GM12878 (cell line): ENCODE data around the gene CLEC16A. TPM values are rescaled to one million over a fixed set of nuclear protein-coding genes. Genes with fewer than 3 reads are reported as not detected.

Experiments used
- ATAC-seq: fragments of 200-7000 bp; cut with Tn5 transposase; 3 replicates; pipeline ENCODE4 v1.9.1; 2020; ENCODE audit warnings: mild to moderate bottlenecking, moderate library complexity
- BruUV-seq: library from RNA; stranded (reverse); fragments of 400-500 nt; replicated peaks from 2 replicates; lab custom pipeline; 2021; lab: Mats Ljungman, UMichigan
- CTCF ChIA-PET: fragments of 300-600 bp; sonication (Branson Sonifier 250); formaldehyde crosslinking; extraction: SDS; loops from one replicate; lab custom pipeline; 2021; ENCODE audit warnings: inconsistent platforms; lab: Yijun Ruan, JAX
- POLR2A ChIA-PET: fragments of 350-600 bp; formaldehyde crosslinking; extraction: SDS; loops from one replicate; lab custom pipeline; 2021; ENCODE audit warnings: inconsistent platforms; lab: Charles Lee
- RAD21 ChIA-PET: fragments of 300-600 bp; sonication (Branson Sonifier 250); formaldehyde crosslinking; loops from one replicate; lab custom pipeline; 2023; ENCODE audit warnings: antibody characterized with exemption; ENCODE audit not compliant: unreplicated experiment; lab: Charles Lee
- SMC1A ChIA-PET: fragments of 300-600 bp; sonication (Branson Sonifier 250); formaldehyde crosslinking; loops from one replicate; lab custom pipeline; 2023; ENCODE audit not compliant: unreplicated experiment, uncharacterized antibody; lab: Charles Lee
- DNase-seq: peaks from one replicate; pipeline ENCODE4 v3.0.0-alpha.2; 2011; ENCODE audit warnings: low read depth, low spot score
- FAIRE-seq: peaks from 3 replicates; lab custom pipeline; 2011; peaks lifted over from hg19 to GRCh38; lab: Jason Lieb, UNC
- H2AFZ ChIP-seq: 2 replicates; pipeline ENCODE4 v1.6.0; 2011; ENCODE audit warnings: low read depth, low read length, control low read depth; ENCODE audit not compliant: control insufficient read depth
- H3K27ac ChIP-seq: 2 replicates; pipeline ENCODE4 v1.5.1; 2011; ENCODE audit warnings: control low read depth; ENCODE audit not compliant: control insufficient read depth, insufficient read depth
- H3K27me3 ChIP-seq, 2 experiments: replicated peaks in 1 of 2; 2 replicates each; pipeline versions ENCODE4 v1.6.0 to v1.6.1; 2011; ENCODE audit warnings: low read length in 1 of 2; ENCODE audit not compliant: control insufficient read depth in 2 of 2, insufficient read depth in 2 of 2
- H3K36me3 ChIP-seq, 2 experiments: 2 replicates each; pipeline ENCODE4 v1.5.1; 2011; ENCODE audit warnings: low read length in 1 of 2; ENCODE audit not compliant: control insufficient read depth in 2 of 2, insufficient read depth in 2 of 2
- H3K4me1 ChIP-seq: 2 replicates; pipeline ENCODE4 v1.6.1; 2011; ENCODE audit warnings: mild to moderate bottlenecking, low read length, moderate library complexity, mixed read lengths; ENCODE audit not compliant: control insufficient read depth, insufficient read depth
- H3K4me2 ChIP-seq: 2 replicates; pipeline ENCODE4 v1.6.0; 2011; ENCODE audit warnings: control low read depth; ENCODE audit not compliant: control insufficient read depth, insufficient read depth
- H3K4me3 ChIP-seq: fragments of 200-600 bp; sonication (generic); 2 replicates; pipeline ENCODE4 v1.5.1; 2016
- H3K79me2 ChIP-seq: 2 replicates; pipeline ENCODE4 v1.6.0; 2011; ENCODE audit warnings: low read length; ENCODE audit not compliant: control insufficient read depth, insufficient read depth
- H3K9ac ChIP-seq: 2 replicates; pipeline ENCODE4 v1.8.0; 2011; ENCODE audit warnings: low read length, control low read depth, mixed read lengths; ENCODE audit not compliant: control insufficient read depth, insufficient read depth
- H3K9me3 ChIP-seq: replicated peaks from 3 replicates; pipeline ENCODE4 v1.5.1; 2011; ENCODE audit warnings: mild to moderate bottlenecking, low read length; ENCODE audit not compliant: control insufficient read depth, insufficient read depth
- H4K20me1 ChIP-seq: 2 replicates; pipeline ENCODE4 v1.6.0; 2011; ENCODE audit not compliant: control insufficient read depth, insufficient read depth
- CTCF ChIP-seq, 3 experiments: IDR thresholded peaks in 2 of 3; conservative IDR thresholded peaks in 1 of 3; 2 replicates each; pipeline ENCODE4 v1.5.1; 2011; ENCODE audit warnings: low read depth in 3 of 3, low read length in 3 of 3, mild to moderate bottlenecking in 3 of 3, control low read depth in 2 of 3, moderate library complexity in 2 of 3, inconsistent platforms in 1 of 3, mixed read lengths in 1 of 3; ENCODE audit not compliant: control insufficient read depth in 2 of 3, insufficient read depth in 1 of 3; ENCODE audit errors: extremely low read depth in 1 of 3
- HCFC1 ChIP-seq: fragments of 150-350 bp; IDR thresholded peaks from 2 replicates; pipeline ENCODE4 v1.6.1; 2014; ENCODE audit warnings: low read length
- IKZF2 ChIP-seq, 2 experiments: fragments of 450-650 bp; IDR thresholded peaks; 2 replicates each; pipeline ENCODE4 v1.6.1; 2017; ENCODE audit warnings: mild to moderate bottlenecking in 2 of 2, moderate library complexity in 2 of 2
- JUNB ChIP-seq: IDR thresholded peaks from 2 replicates; pipeline ENCODE4 v1.6.1; 2016; ENCODE audit warnings: antibody characterized with exemption, mild to moderate bottlenecking
- KLF5 ChIP-seq: fragments of 450-650 bp; IDR thresholded peaks from 2 replicates; pipeline ENCODE4 v1.6.1; 2014; ENCODE audit warnings: mild to moderate bottlenecking; ENCODE audit not compliant: partially characterized antibody
- NFXL1 ChIP-seq: fragments of 450-650 bp; IDR thresholded peaks from 2 replicates; pipeline ENCODE4 v1.6.1; 2017; ENCODE audit warnings: antibody characterized with exemption, mild to moderate bottlenecking, borderline replicate concordance
- PML ChIP-seq: IDR thresholded peaks from 2 replicates; pipeline ENCODE4 v1.6.1; 2012; ENCODE audit warnings: low read length, inconsistent platforms
- RAD51 ChIP-seq: fragments of 450-650 bp; IDR thresholded peaks from 2 replicates; pipeline ENCODE4 v1.6.1; 2016; ENCODE audit warnings: moderate library complexity, mild to moderate bottlenecking, inconsistent platforms
- RB1 ChIP-seq: fragments of 450-650 bp; formaldehyde crosslinking; IDR thresholded peaks from 2 replicates; pipeline ENCODE4 v1.6.1; 2017; ENCODE audit warnings: mild to moderate bottlenecking, borderline replicate concordance
- RCOR1 ChIP-seq: conservative IDR thresholded peaks from 2 replicates; pipeline ENCODE4 v1.6.1; 2012; ENCODE audit warnings: low read depth, low read length, improper control_type of control experiment
- RFX5 ChIP-seq: IDR thresholded peaks from 2 replicates; pipeline ENCODE4 v1.6.1; 2011; ENCODE audit warnings: low read depth, low read length, improper control_type of control experiment
- SMAD1 ChIP-seq: fragments of 450-650 bp; IDR thresholded peaks from 2 replicates; pipeline ENCODE4 v1.6.1; 2018; ENCODE audit warnings: mild to moderate bottlenecking, low read depth; ENCODE audit not compliant: partially characterized antibody
- TBL1XR1 ChIP-seq: IDR thresholded peaks from 2 replicates; pipeline ENCODE4 v1.6.1; 2012; ENCODE audit warnings: low read depth, low read length, improper control_type of control experiment
- ZBTB4 ChIP-seq: fragments of 450-650 bp; formaldehyde crosslinking; IDR thresholded peaks from 2 replicates; pipeline ENCODE4 v1.4.0; 2022; ENCODE audit warnings: mild to moderate bottlenecking, moderate library complexity
- whole genome bisulfite sequencing: methylation state at CpG from one replicate; pipeline ENCODE4 v1.1.6; 2016; ENCODE audit warnings: low lambda C conversion rate; ENCODE audit not compliant: insufficient replicate concordance, insufficient coverage; ENCODE audit errors: missing lambda C conversion rate; 5-methylcytosine and 5-hydroxymethylcytosine counted together
- in situ Hi-C: fragments of 300-500 bp; cut with MboI; formaldehyde crosslinking; loops from 9 replicates; pipeline ENCODE4 v1.14.3; 2018; ENCODE audit warnings: mixed read lengths
- intact Hi-C: fragments of 100-400 bp; cut with micrococcal nuclease; formaldehyde crosslinking; loops from one replicate; pipeline ENCODE4 v1.14.2; 2022; ENCODE audit not compliant: unreplicated experiment
- polyA plus RNA-seq, 11 experiments: library from polyadenylated mRNA; depleted of rRNA in 4 of 11; unstranded in 6 of 11; stranded (reverse) in 5 of 11; fragments of >200 nt; fragmentation: Nextera tagmentation in 4 of 11; fragmentation: Illumina TruSeq in 1 of 11; extraction: Ambion mirVana in 4 of 11; extraction: Trizol in 1 of 11; gene quantifications; 1 replicate in 1 of 11; 2 replicates in 10 of 11; pipeline versions ENCODE4 v1.2.1 to v1.2.3, GENCODE V29; 2011 to 2016; ENCODE audit warnings: inconsistent platforms in 2 of 11, missing spikeins in 2 of 11, low read depth in 1 of 11
- total RNA-seq, 4 experiments: library from RNA; depleted of rRNA in 3 of 4; stranded (reverse); fragments of >200 nt in 3 of 4; fragmentation: Illumina TruSeq in 1 of 4; extraction: Trizol in 1 of 4; gene quantifications; 2 replicates each; pipeline versions ENCODE4 v1.2.1 to v1.2.3, GENCODE V29; 2013 to 2021

Gene CLEC16A
- total and polyA plus RNA-seq, 10 of the 15 experiments (the other 5 are each of a cell fraction or from before 2014, with no cell fraction given) = 1.5 to 28.8 (median 19.2) TPM

GRCh38 chr16:11036868-11037410 is 92.6 kb downstream of the CLEC16A start:
- POLR2A ChIA-PET = interaction anchor here (0.7 kb wide), 1 partner anchor 74 kb away, joined by 7 read pairs; no protein-coding TSS in a partner anchor
- WGBS = 58% methylated on average over 8 of the region's 8 CpGs
- peaks cover 12 to 28% of the 10 kb centered on the region in 2 experiments; a peak in 3 of 4 replicates for H3K36me3 ChIP-seq
- H3K4me1 ChIP-seq = no peaks in the 10 kb centered on the region
- FAIRE-seq (no peak), DNase-seq (no peak), ATAC-seq (no peak)
- CTCF ChIA-PET = no interaction called here
- in situ Hi-C loops (no loop called here), intact Hi-C loops (no loop called here)
- H3K9ac ChIP-seq = no peak overlapping the region
- no peaks in the 10 kb centered on the region for H3K9me3 ChIP-seq
- H3K79me2 ChIP-seq = no peaks in the 10 kb centered on the region
- RAD21 ChIA-PET = no interaction called here
- H3K27me3 ChIP-seq = no peaks in the 10 kb centered on the region
- TF ChIP-seq HCFC1 = no peak
- TF ChIP-seq TBL1XR1 = no peak
- no peak for TF ChIP-seq CTCF (IDR thresholded peaks at IDR 0.05 in 2 of 3, conservative IDR thresholded peaks at IDR 0.05 in 1 of 3; ENCODE audit: control insufficient read depth in 2 of 3, extremely low read depth in 1 of 3, insufficient read depth in 1 of 3, low read depth in 3 of 3, low read length in 3 of 3)
- no peak for TF ChIP-seq PML
- TF ChIP-seq RAD51 = no peak
- no peak for TF ChIP-seq ZBTB4 (CRISPR knock-in tag)
- TF ChIP-seq RFX5 = no peak
- no peak for TF ChIP-seq SMAD1
- TF ChIP-seq RCOR1 = no peak
- no peak for TF ChIP-seq KLF5
- TF ChIP-seq RB1 = no peak
- TF ChIP-seq NFXL1 = no peak
- no peak for TF ChIP-seq IKZF2 (IDR thresholded peaks at IDR 0.05)
- TF ChIP-seq JUNB = no peak
- no peak overlapping the region for H3K4me2 ChIP-seq
- SMC1A ChIA-PET = interaction anchor here (1.0 to 2.0 kb wide), 3 partner anchors 11 to 15 kb away, joined by 3 to 6 read pairs (median 3); no protein-coding TSS in a partner anchor
- no peak overlapping the region for H3K4me3 ChIP-seq
- BruUV-seq = no TSS peak
- H4K20me1 ChIP-seq = no peaks in the 10 kb centered on the region
- no peak overlapping the region for H2AFZ ChIP-seq
- no peak overlapping the region for H3K27ac ChIP-seq
